ENCODE results near the gene THAP5. TPM values are rescaled to one million over a fixed set of nuclear protein-coding genes. Genes with fewer than 3 reads are reported as not detected.

THAP5 gene
- total RNA-seq, 1 experiment from 2014 or later: 44.0 TPM

GRCh38 chr7:108598914-108599580, 29.5 kb upstream of the THAP5 start:
- POLR2A ChIA-PET: no interaction called here
- H3K27me3 Mint-ChIP-seq (ENCODE audit: insufficient read depth, unreplicated experiment): peaks cover 30% of the 10 kb centered on the region

GRCh38 chr7:108598153-108598552, 28.6 kb upstream of the THAP5 start:
- BruUV-seq (replicated peaks): no TSS peak
- ChIA-PET CTCF (interaction anchor here (0.6 to 1.6 kb wide), 5 partner anchors 38 to 102 kb away, joined by 3 to 9 read pairs (median 3); no protein-coding TSS in a partner anchor), POLR2A (no interaction called here)
- intact Hi-C loops (cut with micrococcal nuclease): no loop called here
- Mint-ChIP-seq H3K27ac (ENCODE audit: low read depth, unreplicated experiment) (no peak overlapping the region), H3K36me3 (ENCODE audit: insufficient read depth, unreplicated experiment) (no peaks in the 10 kb centered on the region), H3K4me1 (ENCODE audit: insufficient read depth, unreplicated experiment) (no peaks in the 10 kb centered on the region), H3K9me3 (ENCODE audit: unreplicated experiment) (no peaks in the 10 kb centered on the region), H3K4me3 (ENCODE audit: unreplicated experiment) (no peak overlapping the region), H3K27me3 (ENCODE audit: insufficient read depth, unreplicated experiment) (peaks cover 30% of the 10 kb centered on the region)
- no peak for TF ChIP-seq CTCF (IDR thresholded peaks at IDR 0.05; ENCODE audit: unreplicated experiment)
- no peak for DNase-seq (ENCODE audit: unreplicated experiment)

More at GRCh38 chr7:108598914-108599580, 29.5 kb upstream of the THAP5 start:
- Mint-ChIP-seq H3K9me3 (ENCODE audit: unreplicated experiment) (no peaks in the 10 kb centered on the region), H3K36me3 (ENCODE audit: insufficient read depth, unreplicated experiment) (no peaks in the 10 kb centered on the region), H3K4me1 (ENCODE audit: insufficient read depth, unreplicated experiment) (no peaks in the 10 kb centered on the region), H3K27ac (ENCODE audit: low read depth, unreplicated experiment) (no peak overlapping the region), H3K4me3 (ENCODE audit: unreplicated experiment) (no peak overlapping the region)
- no peak for DNase-seq (ENCODE audit: unreplicated experiment)
- intact Hi-C loops (cut with micrococcal nuclease): no loop called here
- BruUV-seq (replicated peaks): no TSS peak
- CTCF ChIA-PET: no interaction called here
- no peak for TF ChIP-seq CTCF (IDR thresholded peaks at IDR 0.05; ENCODE audit: unreplicated experiment)

GRCh38 chr7:108596560-108596959, 27.1 kb upstream of the THAP5 start:
- CTCF ChIA-PET: interaction anchor here (0.6 to 1.8 kb wide), 15 partner anchors 9 to 1515 kb away, joined by 3 to 9 read pairs (median 4); partner anchors contain the start of genes DNAJB9 and THAP5
- H3K4me3 Mint-ChIP-seq (ENCODE audit: unreplicated experiment): no peak overlapping the region
- H3K27ac Mint-ChIP-seq (ENCODE audit: low read depth, unreplicated experiment): no peak overlapping the region
- TF ChIP-seq CTCF (IDR thresholded peaks at IDR 0.05; ENCODE audit: unreplicated experiment): peak; percentile 31
- no peaks in the 10 kb centered on the region for H3K36me3 Mint-ChIP-seq (ENCODE audit: insufficient read depth, unreplicated experiment)
- BruUV-seq (replicated peaks): no TSS peak
- POLR2A ChIA-PET: interaction anchor here (0.6 kb wide), 2 partner anchors 21 to 25 kb away, joined by 3 to 4 read pairs; no protein-coding TSS in a partner anchor
- peaks cover 30% of the 10 kb centered on the region for H3K27me3 Mint-ChIP-seq (ENCODE audit: insufficient read depth, unreplicated experiment)
- no peaks in the 10 kb centered on the region for H3K9me3 Mint-ChIP-seq (ENCODE audit: unreplicated experiment)
- H3K4me1 Mint-ChIP-seq (ENCODE audit: insufficient read depth, unreplicated experiment): no peaks in the 10 kb centered on the region
- peak; percentile 38 for DNase-seq (ENCODE audit: unreplicated experiment)
- intact Hi-C loops (cut with micrococcal nuclease): loop anchor here (1.0 kb wide), 1 partner anchor 415 kb away; no protein-coding TSS in a partner anchor

- H3K27me3 Mint-ChIP-seq (ENCODE audit: insufficient read depth, unreplicated experiment): no peaks in the 10 kb centered on the region
Measured at GRCh38 chr7:108592646-108593201, 23.2 kb upstream of the THAP5 start.

More at GRCh38 chr7:108592646-108593201, 23.2 kb upstream of the THAP5 start:
- POLR2A ChIA-PET: interaction anchor here (0.6 to 1.8 kb wide), 2 partner anchors 8 to 21 kb away, joined by 4 to 10 read pairs; no protein-coding TSS in a partner anchor
- DNase-seq (ENCODE audit: unreplicated experiment): peak; percentile 11
- H3K9me3 Mint-ChIP-seq (ENCODE audit: unreplicated experiment): no peaks in the 10 kb centered on the region
- no peaks in the 10 kb centered on the region for H3K36me3 Mint-ChIP-seq (ENCODE audit: insufficient read depth, unreplicated experiment)
- H3K4me3 Mint-ChIP-seq (ENCODE audit: unreplicated experiment): no peak overlapping the region
- no TSS peak for BruUV-seq (replicated peaks)
- no peak for TF ChIP-seq CTCF (IDR thresholded peaks at IDR 0.05; ENCODE audit: unreplicated experiment)
- CTCF ChIA-PET: interaction anchor here (0.6 to 1.3 kb wide), 3 partner anchors 13 to 104 kb away, joined by 3 to 4 read pairs (median 4); no protein-coding TSS in a partner anchor
- H3K4me1 Mint-ChIP-seq (ENCODE audit: insufficient read depth, unreplicated experiment): no peaks in the 10 kb centered on the region
- no peak overlapping the region for H3K27ac Mint-ChIP-seq (ENCODE audit: low read depth, unreplicated experiment)
- intact Hi-C loops (cut with micrococcal nuclease): no loop called here

All from MCF 10A (cell line).